ENCODE results near the gene VAT1L. TPM values are rescaled to one million over a fixed set of nuclear protein-coding genes. Genes with fewer than 3 reads are reported as not detected.
"Not testable (repeated sequence)": the region's sequence is repeated elsewhere in the genome, so short reads cannot be mapped to it uniquely, and the experiment has no call there.

VAT1L gene
- total RNA-seq, 1 donor from 2014 or later = not detected

- intact Hi-C loops (cut with micrococcal nuclease) = no loop called here
Observed at GRCh38 chr16:77987810-77988209, 199.4 kb downstream of the VAT1L start.

- intact Hi-C loops (cut with micrococcal nuclease) = no loop called here
Observed at GRCh38 chr16:77989846-77990245, 201.5 kb downstream of the VAT1L start.

- intact Hi-C loops (cut with micrococcal nuclease) = no loop called here
Observed at GRCh38 chr16:77991701-77992100, 203.3 kb downstream of the VAT1L start.

- intact Hi-C loops (cut with micrococcal nuclease) = not testable (repeated sequence)
Observed at GRCh38 chr16:77992381-77992780, 204.0 kb downstream of the VAT1L start.

GRCh38 chr16:77993111-77993985 lies 205.0 kb downstream of the VAT1L start:
- intact Hi-C loops (cut with micrococcal nuclease) = no loop called here

DNA sequence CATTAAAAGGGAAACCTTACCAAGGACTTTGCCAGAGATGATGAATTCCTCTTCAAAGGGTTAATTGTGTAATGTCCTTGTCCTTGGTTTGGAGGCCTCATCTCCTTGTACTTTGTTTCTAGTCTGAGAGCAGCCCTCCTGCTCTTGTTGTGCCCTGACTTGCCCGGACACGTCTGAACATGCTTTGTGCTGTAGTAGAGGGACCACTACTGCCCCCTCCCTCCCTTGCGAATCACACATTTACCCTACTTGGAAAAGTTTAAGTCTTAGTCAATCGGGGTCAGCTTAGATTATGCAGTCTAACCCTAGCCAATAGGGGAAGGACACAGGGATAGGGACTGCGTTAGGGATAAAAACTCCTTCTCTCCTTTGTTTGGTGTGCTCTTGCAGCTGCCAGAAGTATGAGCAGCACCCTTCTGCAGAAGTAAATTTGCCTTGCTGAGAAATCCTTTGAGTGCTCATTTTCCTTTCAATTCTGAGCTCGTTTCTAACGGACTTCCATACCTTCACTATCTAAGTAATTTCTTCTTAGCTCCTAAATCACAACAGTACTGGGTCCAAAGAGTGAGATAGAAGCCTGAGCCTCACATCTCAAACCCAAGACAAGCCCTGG lies 207.6 kb downstream of the VAT1L start:
- intact Hi-C loops (cut with micrococcal nuclease) = no loop called here

- intact Hi-C loops (cut with micrococcal nuclease) = no loop called here
Observed at GRCh38 chr16:77998350-77999023, 210.1 kb downstream of the VAT1L start.

DNA sequence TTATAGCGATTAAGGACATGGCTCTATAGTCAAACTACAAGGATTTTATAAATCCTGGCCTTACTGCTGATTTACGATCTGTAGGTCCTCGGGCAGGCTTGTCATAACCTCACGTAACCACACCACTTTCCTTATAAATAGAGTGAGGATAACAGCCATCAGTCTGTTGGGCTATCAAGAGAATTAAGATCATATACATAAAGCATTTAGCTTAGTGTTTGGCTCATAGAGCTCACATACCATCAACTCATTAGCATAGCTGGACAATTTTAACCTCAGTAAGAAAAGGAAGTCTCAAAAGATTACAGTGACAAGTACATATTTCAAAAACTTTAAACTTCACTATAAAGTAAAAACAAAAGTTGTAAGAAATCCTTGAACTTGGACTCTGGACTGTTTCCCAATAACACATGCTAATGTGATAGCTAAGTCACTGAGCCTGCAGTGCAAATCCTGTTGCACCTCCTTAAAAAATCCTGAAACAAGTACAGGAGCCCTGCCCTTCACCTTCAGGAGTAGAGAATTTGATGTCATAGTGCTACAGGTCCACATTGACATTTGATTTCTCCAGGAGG lies 213.2 kb downstream of the VAT1L start:
- intact Hi-C loops (cut with micrococcal nuclease) = no loop called here

DNA sequence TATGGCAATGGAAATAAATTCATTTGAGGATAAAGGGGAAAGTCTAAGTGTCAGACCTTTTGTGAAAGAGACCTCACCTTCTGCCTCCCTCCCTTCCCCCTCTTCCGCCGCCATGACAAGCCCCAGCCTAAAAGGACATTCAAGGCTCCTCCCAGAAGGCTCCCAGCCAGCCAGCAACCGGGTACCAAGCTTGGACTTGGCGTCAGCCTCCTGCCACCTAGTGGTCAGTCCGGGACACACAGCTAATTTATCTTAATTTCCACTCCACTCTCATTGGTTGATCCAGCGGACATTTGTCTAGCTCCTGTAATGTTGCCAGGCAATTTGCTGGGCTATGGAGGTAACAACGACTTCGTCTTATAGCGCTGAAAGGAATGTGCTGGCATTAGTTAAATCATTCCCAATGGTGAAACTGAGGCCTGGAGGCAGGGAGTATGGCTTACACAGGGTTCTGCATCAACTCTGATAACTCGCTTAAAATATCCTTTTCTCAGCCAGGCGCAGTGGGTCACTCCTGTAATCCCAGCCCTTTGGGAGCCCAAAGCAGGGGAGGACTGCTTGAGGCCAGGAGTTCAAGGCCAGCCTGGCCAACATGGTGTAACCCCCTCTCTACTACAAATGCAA lies 214.7 kb downstream of the VAT1L start:
- intact Hi-C loops (cut with micrococcal nuclease) = loop anchor here (1.0 kb wide), 2 partner anchors 96 to 328 kb away; partner anchors contain the start of gene WWOX

DNA sequence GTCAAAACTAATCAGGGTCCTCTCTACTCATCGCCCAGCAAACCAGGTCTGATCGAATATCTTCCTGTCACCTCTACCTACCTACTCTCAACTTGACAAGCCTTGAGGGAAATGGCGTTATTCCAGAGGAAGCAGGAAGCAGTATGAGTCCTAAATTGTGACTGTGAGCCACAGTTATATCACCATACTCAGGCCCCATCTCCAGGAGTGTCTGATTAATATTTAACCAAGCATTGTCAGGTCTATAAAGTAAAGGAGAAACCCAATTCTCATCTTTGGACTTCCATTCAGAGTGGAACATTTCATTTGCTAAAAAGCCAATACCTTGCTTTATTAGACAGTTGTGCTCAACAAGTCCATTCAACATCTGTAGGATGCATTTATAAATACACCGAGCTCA lies 216.2 kb downstream of the VAT1L start:
- intact Hi-C loops (cut with micrococcal nuclease) = no loop called here

- intact Hi-C loops (cut with micrococcal nuclease) = no loop called here
Observed at GRCh38 chr16:78005881-78006280, 217.5 kb downstream of the VAT1L start.

GRCh38 chr16:78007121-78007520 lies 218.8 kb downstream of the VAT1L start:
- intact Hi-C loops (cut with micrococcal nuclease) = no loop called here

- intact Hi-C loops (cut with micrococcal nuclease) = no loop called here
Observed at GRCh38 chr16:78022347-78023060, 234.1 kb downstream of the VAT1L start, which contains the start of gene CLEC3A. TSS of gene CLEC3A (plus strand) at chr16:78022548. CDS start at chr16:78022627, 79 bp downstream.

GRCh38 chr16:78024159-78024558 lies 235.8 kb downstream of the VAT1L start:
- intact Hi-C loops (cut with micrococcal nuclease) = no loop called here

GRCh38 chr16:78025631-78026030 lies 237.3 kb downstream of the VAT1L start:
- intact Hi-C loops (cut with micrococcal nuclease) = no loop called here

- intact Hi-C loops (cut with micrococcal nuclease) = no loop called here
Observed at GRCh38 chr16:78028018-78028417, 239.7 kb downstream of the VAT1L start.

Data from T-helper 2 cell treated with Interferon-gamma antibody and Interleukin-4, amounts not matched to agents 100 ng/mL and 5 ng/mL, for 36 hours (primary cell).